DOHH2 (cell line): ENCODE results near the gene MAPK4.

Source experiments
- EZH2phosphoT487 ChIP-seq: fragments of 200-600 bp; sonication (generic); IDR thresholded peaks from 2 replicates; pipeline ENCODE4 v1.6.1; 2017; ENCODE audit warnings: borderline replicate concordance, mild to moderate bottlenecking, antibody characterized with exemption, low read length, moderate library complexity, mixed read lengths
- TF ChIP-seq, protein P1 (sequence below): fragments of 200-600 bp; sonication (generic); IDR thresholded peaks from one replicate; pipeline ENCODE4 v1.5.1; 2014; ENCODE audit warnings: antibody characterized with exemption, mild to moderate bottlenecking, low read depth, low read length; ENCODE audit not compliant: poor library complexity, severe bottlenecking

DNA sequence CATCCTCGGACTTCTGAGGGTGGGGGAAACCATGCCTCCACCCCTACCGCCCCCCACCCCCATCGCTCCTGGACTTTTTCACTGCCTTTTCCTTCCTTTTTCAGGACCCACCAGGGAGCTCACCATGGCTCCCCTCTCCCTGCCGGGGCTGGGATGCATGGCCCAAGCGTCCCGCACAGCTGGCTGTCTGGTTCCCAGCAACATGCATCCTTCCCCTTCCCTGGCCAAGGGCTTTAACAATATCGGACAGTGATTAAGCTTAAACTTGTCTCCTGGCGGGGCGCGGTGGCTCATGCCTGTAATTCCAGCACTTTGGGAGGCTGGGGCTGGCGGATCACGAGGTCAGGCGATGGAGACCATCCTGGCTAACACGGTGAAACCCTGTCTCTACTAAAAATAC lies 215.8 kb downstream of the MAPK4 start:
- TF ChIP-seq, protein P1, sequence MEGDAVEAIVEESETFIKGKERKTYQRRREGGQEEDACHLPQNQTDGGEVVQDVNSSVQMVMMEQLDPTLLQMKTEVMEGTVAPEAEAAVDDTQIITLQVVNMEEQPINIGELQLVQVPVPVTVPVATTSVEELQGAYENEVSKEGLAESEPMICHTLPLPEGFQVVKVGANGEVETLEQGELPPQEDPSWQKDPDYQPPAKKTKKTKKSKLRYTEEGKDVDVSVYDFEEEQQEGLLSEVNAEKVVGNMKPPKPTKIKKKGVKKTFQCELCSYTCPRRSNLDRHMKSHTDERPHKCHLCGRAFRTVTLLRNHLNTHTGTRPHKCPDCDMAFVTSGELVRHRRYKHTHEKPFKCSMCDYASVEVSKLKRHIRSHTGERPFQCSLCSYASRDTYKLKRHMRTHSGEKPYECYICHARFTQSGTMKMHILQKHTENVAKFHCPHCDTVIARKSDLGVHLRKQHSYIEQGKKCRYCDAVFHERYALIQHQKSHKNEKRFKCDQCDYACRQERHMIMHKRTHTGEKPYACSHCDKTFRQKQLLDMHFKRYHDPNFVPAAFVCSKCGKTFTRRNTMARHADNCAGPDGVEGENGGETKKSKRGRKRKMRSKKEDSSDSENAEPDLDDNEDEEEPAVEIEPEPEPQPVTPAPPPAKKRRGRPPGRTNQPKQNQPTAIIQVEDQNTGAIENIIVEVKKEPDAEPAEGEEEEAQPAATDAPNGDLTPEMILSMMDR = no peak
- no peak for TF ChIP-seq EZH2phosphoT487
